Measurements from ENCODE around the gene CSNK1G3.

GRCh38 chr5:123664961-123665360 lies 153.0 kb downstream of the CSNK1G3 start:
- TF ChIP-seq POLR2AphosphoS5 (IDR thresholded peaks at IDR 0.05): no peak
- TF ChIP-seq, protein P1, sequence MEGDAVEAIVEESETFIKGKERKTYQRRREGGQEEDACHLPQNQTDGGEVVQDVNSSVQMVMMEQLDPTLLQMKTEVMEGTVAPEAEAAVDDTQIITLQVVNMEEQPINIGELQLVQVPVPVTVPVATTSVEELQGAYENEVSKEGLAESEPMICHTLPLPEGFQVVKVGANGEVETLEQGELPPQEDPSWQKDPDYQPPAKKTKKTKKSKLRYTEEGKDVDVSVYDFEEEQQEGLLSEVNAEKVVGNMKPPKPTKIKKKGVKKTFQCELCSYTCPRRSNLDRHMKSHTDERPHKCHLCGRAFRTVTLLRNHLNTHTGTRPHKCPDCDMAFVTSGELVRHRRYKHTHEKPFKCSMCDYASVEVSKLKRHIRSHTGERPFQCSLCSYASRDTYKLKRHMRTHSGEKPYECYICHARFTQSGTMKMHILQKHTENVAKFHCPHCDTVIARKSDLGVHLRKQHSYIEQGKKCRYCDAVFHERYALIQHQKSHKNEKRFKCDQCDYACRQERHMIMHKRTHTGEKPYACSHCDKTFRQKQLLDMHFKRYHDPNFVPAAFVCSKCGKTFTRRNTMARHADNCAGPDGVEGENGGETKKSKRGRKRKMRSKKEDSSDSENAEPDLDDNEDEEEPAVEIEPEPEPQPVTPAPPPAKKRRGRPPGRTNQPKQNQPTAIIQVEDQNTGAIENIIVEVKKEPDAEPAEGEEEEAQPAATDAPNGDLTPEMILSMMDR (IDR thresholded peaks at IDR 0.05): no peak
